ENCODE results near the gene CHN1.
A peak's percentile ranks its signal among the peaks of the same experiment; 100 is the strongest.

Gene CHN1

GRCh38 chr2:174771631-174772471, 233.3 kb downstream of the CHN1 start:
- no peak for DNase-seq (ENCODE audit: low read depth in 4 of 4, low spot score in 1 of 4)

- DNase-seq (ENCODE audit: low read depth in 4 of 4, low spot score in 1 of 4), result no peak
Observed at GRCh38 chr2:174771136-174771535, 234.0 kb downstream of the CHN1 start.

- DNase-seq (ENCODE audit: low read depth in 4 of 4, low spot score in 1 of 4), result no peak
Observed at GRCh38 chr2:174768557-174768956, 236.6 kb downstream of the CHN1 start.

GRCh38 chr2:174766271-174766670, 238.9 kb downstream of the CHN1 start:
- no peak for DNase-seq (ENCODE audit: low read depth in 4 of 4, low spot score in 1 of 4)

GRCh38 chr2:174765576-174765975, 239.6 kb downstream of the CHN1 start:
- no peak for DNase-seq (ENCODE audit: low read depth in 4 of 4, low spot score in 1 of 4)

GRCh38 chr2:174764280-174765255, 240.6 kb downstream of the CHN1 start, which contains the start of gene CHRNA1:
Gene CHRNA1 (minus strand): TSS chr2:174764472. CDS start chr2:174764394, 78 bp downstream.
- no peak for DNase-seq (ENCODE audit: low read depth in 4 of 4, low spot score in 1 of 4)

- DNase-seq (ENCODE audit: low read depth in 4 of 4, low spot score in 1 of 4), result no peak
Observed at GRCh38 chr2:174763780-174764179, 241.4 kb downstream of the CHN1 start.

GRCh38 chr2:174762464-174762863, 242.7 kb downstream of the CHN1 start:
- no peak for DNase-seq (ENCODE audit: low read depth in 4 of 4, low spot score in 1 of 4)

GRCh38 chr2:174761837-174762236, 243.3 kb downstream of the CHN1 start:
- no peak for DNase-seq (ENCODE audit: low read depth in 4 of 4, low spot score in 1 of 4)

GRCh38 chr2:174760845-174761473, 244.2 kb downstream of the CHN1 start:
- DNase-seq (ENCODE audit: low read depth in 4 of 4, low spot score in 1 of 4), result no peak

GRCh38 chr2:174759381-174760065, 245.7 kb downstream of the CHN1 start:
- no peak for DNase-seq (ENCODE audit: low read depth in 4 of 4, low spot score in 1 of 4)

GRCh38 chr2:174756743-174757142, 248.4 kb downstream of the CHN1 start:
- no peak for DNase-seq (ENCODE audit: low read depth in 4 of 4, low spot score in 1 of 4)

- DNase-seq (ENCODE audit: low read depth in 4 of 4, low spot score in 1 of 4), result no peak
Observed at GRCh38 chr2:174753038-174753633, 252.0 kb downstream of the CHN1 start.

GRCh38 chr2:174752403-174753037, 252.7 kb downstream of the CHN1 start:
- DNase-seq (ENCODE audit: low read depth in 4 of 4, low spot score in 1 of 4), result no peak

GRCh38 chr2:174750923-174751441, 254.2 kb downstream of the CHN1 start:
- no peak for DNase-seq (ENCODE audit: low read depth in 4 of 4, low spot score in 1 of 4)

GRCh38 chr2:174749793-174750192, 255.4 kb downstream of the CHN1 start:
- no peak for DNase-seq (ENCODE audit: low read depth in 4 of 4, low spot score in 1 of 4)

- DNase-seq (ENCODE audit: low read depth in 4 of 4, low spot score in 1 of 4), result peak in 3 of 4 experiments; percentile 50 to 68 (median 65)
Observed at GRCh38 chr2:174748948-174749347, 256.2 kb downstream of the CHN1 start.

Data from stimulated activated CD4-positive, alpha-beta T cell treated with anti-CD3 and anti-CD28 coated beads, Interleukin-1b, Interleukin-23, amount 100 ng/mL, for 24 hours (primary cell).